Body of pancreas (tissue), 4 donors: ENCODE results near the gene NCAM2. TPM values are rescaled to one million over a fixed set of nuclear protein-coding genes. Genes with fewer than 3 reads are reported as not detected.

Experiments used
- ATAC-seq: fragments of 150-250 bp; one replicate; pipeline ENCODE4 v1.9.1; 2016
- DNase-seq, 4 donors: peaks; one replicate each; pipeline ENCODE4 v3.0.0-alpha.2; 2019
- H3K27ac ChIP-seq, 4 donors: fragments of 200-600 bp; sonication (generic); 1 replicate in 3 of 4; 2 replicates in 1 of 4; pipeline versions ENCODE4 v1.5.1 to v1.6.1; 2016 to 2019; ENCODE audit warnings: mild to moderate bottlenecking in 1 of 4, mixed read lengths in 1 of 4, moderate library complexity in 1 of 4
- H3K27me3 ChIP-seq, 2 donors: fragments of 200-600 bp; sonication (generic); one replicate each; pipeline ENCODE4 v1.6.0; 2016; ENCODE audit warnings: mild to moderate bottlenecking in 1 of 2
- H3K36me3 ChIP-seq, 2 donors: fragments of 200-600 bp; sonication (generic); replicated peaks in 1 of 2; 2 replicates each; pipeline ENCODE4 v1.5.1; 2016; ENCODE audit warnings: low read depth in 2 of 2; ENCODE audit not compliant: insufficient read depth in 1 of 2
- H3K4me1 ChIP-seq: fragments of 200-600 bp; sonication (generic); one replicate; pipeline ENCODE4 v1.6.0; 2016
- H3K4me3 ChIP-seq, 2 donors: fragments of 200-600 bp; sonication (generic); 1 replicate in 1 of 2; 2 replicates in 1 of 2; pipeline ENCODE4 v1.5.1; 2016 to 2019
- H3K9me3 ChIP-seq, 3 donors: fragments of 200-600 bp; sonication (generic); 1 replicate in 2 of 3; 2 replicates in 1 of 3; pipeline ENCODE4 v1.5.1; 2016
- CTCF ChIP-seq, 7 experiments: fragments of 450-650 bp in 4 of 7; fragments of 200-600 bp in 3 of 7; sonication (generic) in 3 of 7; IDR thresholded peaks; one replicate each; pipeline ENCODE4 v1.5.1; 2016 to 2019; ENCODE audit warnings: antibody characterized with exemption in 7 of 7
- POLR2A ChIP-seq, 3 donors: fragments of 450-650 bp; IDR thresholded peaks; one replicate each; pipeline ENCODE4 v1.6.1; 2016; ENCODE audit warnings: antibody characterized with exemption in 3 of 3, mild to moderate bottlenecking in 2 of 3
- WGBS, 2 donors: methylation state at CpG; one replicate each; pipeline ENCODE4 v1.1.5; 2017; 5-methylcytosine and 5-hydroxymethylcytosine counted together
- intact Hi-C: fragments of 100-400 bp; cut with DNase I; formaldehyde crosslinking; loops from one replicate; pipeline ENCODE4 v1.15.1; 2023
- total RNA-seq, 2 donors: library from RNA; depleted of rRNA; stranded (reverse); fragments of >200 nt; gene quantifications; one replicate each; pipeline ENCODE4 v1.1.0, GENCODE V29; 2016

NCAM2 gene
- total RNA-seq, 2 donors from 2014 or later, result under 0.01 to 0.26 TPM

DNA sequence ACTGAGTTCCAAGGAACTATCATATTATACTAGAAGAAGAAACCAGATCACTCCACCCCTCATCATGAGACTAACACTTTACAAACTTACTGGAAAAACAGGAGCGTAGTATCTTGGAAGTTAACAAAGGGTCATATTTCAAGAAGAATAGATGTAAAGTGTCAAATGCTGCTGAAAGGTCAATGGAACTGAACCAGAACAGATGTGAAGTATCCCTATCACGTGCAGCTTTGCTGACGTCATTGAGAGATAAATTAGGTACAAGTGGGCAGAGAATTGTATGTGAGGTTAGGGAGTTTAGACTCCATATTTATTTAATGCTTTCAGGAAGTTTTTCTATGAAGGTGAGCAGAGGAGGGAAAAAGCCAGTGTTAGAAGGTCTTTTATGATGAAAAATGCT is 483.0 kb downstream of the NCAM2 start:
- 50% methylated on average over 3 of the region's 3 CpGs for WGBS, 2 donors
- Histone ChIP-seq H3K4me1 (no peaks in the 10 kb centered on the region), H3K27ac (no peak overlapping the region), H3K4me3 (no peak overlapping the region), H3K27me3 (no peaks in the 10 kb centered on the region), H3K9me3 (no peaks in the 10 kb centered on the region), H3K36me3 (no peaks in the 10 kb centered on the region)
- ATAC-seq (no peak), DNase-seq (no peak)
- TF ChIP-seq POLR2A (IDR thresholded peaks at IDR 0.05), result no peak
- no peak for TF ChIP-seq CTCF (IDR thresholded peaks at IDR 0.05)
- intact Hi-C loops, result no loop called here

DNA sequence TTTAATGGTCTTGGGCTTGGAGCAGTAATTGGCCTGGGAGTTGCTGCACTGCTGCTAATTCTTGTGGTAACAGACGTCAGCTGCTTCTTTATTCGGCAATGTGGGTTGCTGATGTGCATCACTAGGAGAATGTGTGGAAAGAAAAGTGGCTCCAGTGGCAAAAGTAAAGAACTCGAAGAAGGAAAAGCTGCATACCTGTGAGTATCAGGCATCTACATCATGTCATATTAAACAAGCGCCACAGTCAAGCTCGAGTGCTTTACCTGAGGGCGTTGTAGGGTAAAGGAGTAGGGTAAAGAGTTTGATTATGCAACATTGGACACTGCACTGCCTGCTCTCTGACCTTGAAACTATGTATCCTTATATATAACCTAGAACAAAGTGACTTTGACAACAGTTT is 510.6 kb downstream of the NCAM2 start:
- Histone ChIP-seq H3K27me3 (no peaks in the 10 kb centered on the region), H3K9me3 (no peaks in the 10 kb centered on the region), H3K4me1 (no peaks in the 10 kb centered on the region), H3K27ac (no peak overlapping the region), H3K4me3 (no peak overlapping the region), H3K36me3 (no peaks in the 10 kb centered on the region)
- 56 to 63% methylated on average over 6 of the region's 6 CpGs for WGBS, 2 donors
- intact Hi-C loops, result no loop called here
- DNase-seq (no peak), ATAC-seq (no peak)
- no peak for TF ChIP-seq CTCF (IDR thresholded peaks at IDR 0.05)
- no peak for TF ChIP-seq POLR2A (IDR thresholded peaks at IDR 0.05)

DNA sequence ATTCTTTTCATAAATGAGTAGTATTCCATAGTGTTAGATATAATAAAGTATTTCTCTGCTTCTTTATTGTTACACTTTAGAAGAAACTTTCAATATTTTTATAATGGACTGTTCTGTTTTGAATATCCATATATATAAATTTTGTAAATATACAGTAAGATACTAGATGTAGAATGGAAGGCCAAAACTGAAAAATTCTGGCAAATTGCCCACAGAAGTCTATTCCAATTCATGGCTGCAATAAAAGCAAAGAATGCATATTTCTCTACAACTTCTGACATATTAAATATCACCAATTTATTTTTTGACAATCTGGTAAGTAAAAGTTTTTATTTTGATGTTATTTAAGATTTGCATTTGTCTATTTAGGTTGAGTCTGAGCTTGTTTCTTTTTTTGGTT is 532.5 kb downstream of the NCAM2 start:
- TF ChIP-seq POLR2A (IDR thresholded peaks at IDR 0.05) (no peak), CTCF (IDR thresholded peaks at IDR 0.05) (no peak)
- Histone ChIP-seq H3K4me3 (no peak overlapping the region), H3K4me1 (no peaks in the 10 kb centered on the region), H3K27ac (no peak overlapping the region), H3K36me3 (no peaks in the 10 kb centered on the region), H3K9me3 (no peaks in the 10 kb centered on the region), H3K27me3 (no peaks in the 10 kb centered on the region)
- ATAC-seq, result no peak
- DNase-seq, result no peak
- intact Hi-C loops, result no loop called here

GRCh38 chr21:21547368-21547953 is 549.3 kb downstream of the NCAM2 start:
- intact Hi-C loops, result no loop called here
- no peak for TF ChIP-seq POLR2A (IDR thresholded peaks at IDR 0.05)
- TF ChIP-seq CTCF (IDR thresholded peaks at IDR 0.05), result no peak
- DNase-seq, result no peak
- WGBS, 2 donors, result 54 to 65% methylated on average over 5 of the region's 5 CpGs
- Histone ChIP-seq H3K9me3 (no peaks in the 10 kb centered on the region), H3K4me3 (no peak overlapping the region), H3K27me3 (no peaks in the 10 kb centered on the region), H3K4me1 (no peaks in the 10 kb centered on the region), H3K36me3 (no peaks in the 10 kb centered on the region), H3K27ac (no peak overlapping the region)
- ATAC-seq, result no peak

DNA sequence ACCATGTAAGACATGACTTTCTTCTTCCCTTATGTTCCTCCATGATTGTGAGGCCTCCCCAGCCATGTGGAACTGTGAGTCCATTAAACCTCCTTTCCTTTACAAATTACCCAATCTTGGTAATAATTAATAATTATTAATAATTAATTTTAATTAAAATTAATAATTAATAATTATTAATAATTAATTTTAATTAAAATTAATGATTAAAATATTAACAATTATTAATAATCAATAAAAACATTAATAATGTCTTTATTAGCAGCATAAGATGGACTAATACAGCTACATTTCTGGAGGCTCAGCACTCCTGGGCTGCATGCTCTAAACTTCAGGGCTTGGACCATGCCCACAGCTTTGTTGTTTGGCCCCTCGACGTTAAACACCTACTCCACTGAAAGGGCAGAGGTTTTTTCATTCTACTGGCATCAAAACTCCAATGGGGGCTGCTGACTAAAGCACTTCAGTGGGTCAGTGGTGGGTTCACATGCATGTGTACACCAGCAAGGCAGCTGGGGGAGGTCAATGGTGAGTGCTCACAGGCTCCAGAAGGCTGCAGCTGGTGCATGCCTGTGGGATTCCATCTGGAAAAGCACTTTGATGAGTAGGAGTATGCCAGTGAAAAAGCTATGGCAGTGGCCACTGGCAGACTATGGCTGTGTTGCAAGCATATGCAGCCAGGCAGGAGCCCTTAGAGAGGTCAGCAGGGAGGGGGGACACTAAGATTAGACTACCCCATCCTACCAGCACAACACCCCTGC is 561.3 kb downstream of the NCAM2 start:
- peaks cover 0 to 8% (median 0%) of the 10 kb centered on the region in 3 donors for H3K9me3 ChIP-seq
- H3K36me3 ChIP-seq, result no peaks in the 10 kb centered on the region
- intact Hi-C loops, result no loop called here
- TF ChIP-seq POLR2A (IDR thresholded peaks at IDR 0.05) (no peak), CTCF (IDR thresholded peaks at IDR 0.05) (no peak)
- H3K27ac ChIP-seq, result no peak overlapping the region
- ATAC-seq, result no peak
- H3K4me3 ChIP-seq, result no peak overlapping the region
- no peak for DNase-seq
- WGBS, 2 donors, result 63 to 72% methylated on average over 2 of the region's 2 CpGs
- H3K27me3 ChIP-seq, result no peaks in the 10 kb centered on the region
- no peaks in the 10 kb centered on the region for H3K4me1 ChIP-seq
